Subcutaneous abdominal adipose tissue (tissue), 5 donors: ENCODE results near the gene NISCH.

ENCODE experiments used
- H3K27ac ChIP-seq: one replicate; pipeline ENCODE4 v1.7.0; 2013; ENCODE audit warnings: low read depth, mild to moderate bottlenecking, inconsistent platforms, low read length, moderate library complexity
- H3K27me3 ChIP-seq, 5 donors: one replicate each; pipeline ENCODE4 v1.7.0; 2013; ENCODE audit warnings: low read length in 5 of 5, inconsistent platforms in 1 of 5; ENCODE audit not compliant: control insufficient read depth in 5 of 5, insufficient read depth in 4 of 5
- H3K36me3 ChIP-seq, 5 donors: one replicate each; pipeline ENCODE4 v1.7.0; 2013; ENCODE audit warnings: low read length in 5 of 5; ENCODE audit not compliant: control insufficient read depth in 5 of 5, insufficient read depth in 5 of 5
- H3K4me1 ChIP-seq, 5 donors: one replicate each; pipeline ENCODE4 v1.7.0; 2013; ENCODE audit warnings: low read length in 5 of 5, mild to moderate bottlenecking in 3 of 5, moderate library complexity in 1 of 5; ENCODE audit not compliant: control insufficient read depth in 5 of 5, insufficient read depth in 5 of 5
- H3K4me3 ChIP-seq, 5 donors: one replicate each; pipeline ENCODE4 v1.7.0; 2013; ENCODE audit warnings: low read length in 5 of 5, low read depth in 1 of 5
- H3K9ac ChIP-seq, 5 donors: one replicate each; pipeline ENCODE4 v1.7.0; 2013; ENCODE audit warnings: low read length in 5 of 5, mild to moderate bottlenecking in 4 of 5, moderate library complexity in 3 of 5
- H3K9me3 ChIP-seq, 5 donors: one replicate each; pipeline ENCODE4 v1.7.0; 2013; ENCODE audit warnings: low read length in 5 of 5; ENCODE audit not compliant: control insufficient read depth in 5 of 5
- donor health status: healthy.
- donor health status: healthy.
- donor health status: healthy.
- donor health status: healthy.
- donor health status: healthy.

NISCH gene

DNA sequence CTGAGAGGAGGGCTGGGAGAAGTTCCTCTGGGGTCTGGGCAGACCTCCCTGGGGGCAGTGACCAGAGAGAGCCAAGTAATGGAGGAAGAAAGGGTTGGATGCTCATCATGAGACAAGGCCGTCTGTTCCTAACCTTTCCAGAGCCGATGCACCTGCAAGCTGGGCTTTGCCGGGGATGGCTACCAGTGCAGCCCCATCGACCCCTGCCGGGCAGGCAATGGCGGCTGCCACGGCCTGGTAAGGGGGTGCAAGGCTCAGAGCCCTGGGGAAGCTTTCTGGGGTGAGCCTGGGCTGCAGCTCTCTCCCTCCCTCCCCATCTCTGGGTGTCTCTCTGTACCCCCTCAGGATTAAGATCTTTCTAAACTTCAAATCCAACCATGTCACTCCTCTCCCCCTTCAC, 56.1 kb downstream of the NISCH start:
- Histone ChIP-seq H3K9me3 (no peaks in the 10 kb centered on the region), H3K27ac (no peak overlapping the region), H3K27me3 (no peaks in the 10 kb centered on the region), H3K4me1 (no peaks in the 10 kb centered on the region), H3K4me3 (no peak overlapping the region), H3K36me3 (peaks cover 0 to 97% (median 61%) of the 10 kb centered on the region in 5 donors), H3K9ac (no peak overlapping the region)

DNA sequence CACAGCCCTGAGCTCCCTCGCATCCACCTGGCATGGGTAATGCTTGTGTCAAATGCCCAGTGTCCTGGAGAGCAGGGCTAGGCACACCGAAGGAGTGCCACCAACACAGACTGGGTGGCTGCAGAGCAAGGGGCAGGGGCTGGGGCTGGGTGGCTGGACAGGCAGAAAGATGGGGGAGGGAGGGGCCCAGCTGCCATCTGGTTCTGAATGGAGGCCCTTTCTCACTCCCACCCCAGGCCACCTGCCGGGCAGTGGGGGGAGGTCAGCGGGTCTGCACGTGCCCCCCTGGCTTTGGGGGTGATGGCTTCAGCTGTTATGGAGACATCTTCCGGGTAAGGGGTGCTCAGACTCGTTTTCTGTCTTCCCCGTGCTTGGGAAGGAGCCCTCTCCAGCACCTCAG, 56.7 kb downstream of the NISCH start:
- H3K36me3 ChIP-seq = peaks cover 0 to 96% (median 56%) of the 10 kb centered on the region in 5 donors
- no peak overlapping the region for H3K9ac ChIP-seq
- H3K27ac ChIP-seq = no peak overlapping the region
- no peaks in the 10 kb centered on the region for H3K4me1 ChIP-seq
- H3K9me3 ChIP-seq = no peaks in the 10 kb centered on the region
- no peaks in the 10 kb centered on the region for H3K27me3 ChIP-seq
- no peak overlapping the region for H3K4me3 ChIP-seq

DNA sequence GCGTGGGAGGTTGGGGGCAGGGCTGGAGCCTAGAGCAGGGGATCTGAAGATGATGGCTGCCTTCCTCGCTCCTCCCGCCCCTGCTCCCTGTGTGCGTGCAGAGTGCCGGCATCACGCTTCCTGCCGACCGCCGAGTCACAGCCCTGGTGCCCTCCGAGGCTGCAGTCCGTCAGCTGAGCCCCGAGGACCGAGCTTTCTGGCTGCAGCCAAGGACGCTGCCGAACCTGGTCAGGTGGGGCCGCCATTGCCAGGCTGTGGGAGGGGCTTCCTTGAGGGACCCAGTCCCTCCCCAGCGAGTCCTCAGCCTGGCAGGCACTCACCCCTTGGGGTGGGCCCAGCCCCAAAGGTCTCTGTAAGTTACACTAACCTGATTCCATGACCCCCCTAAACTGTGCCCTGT, 57.3 kb downstream of the NISCH start:
- no peaks in the 10 kb centered on the region for H3K27me3 ChIP-seq
- H3K27ac ChIP-seq = no peak overlapping the region
- H3K9me3 ChIP-seq = no peaks in the 10 kb centered on the region
- no peaks in the 10 kb centered on the region for H3K4me1 ChIP-seq
- no peak overlapping the region for H3K9ac ChIP-seq
- H3K36me3 ChIP-seq = peaks cover 0 to 96% (median 56%) of the 10 kb centered on the region in 5 donors
- no peak overlapping the region for H3K4me3 ChIP-seq

DNA sequence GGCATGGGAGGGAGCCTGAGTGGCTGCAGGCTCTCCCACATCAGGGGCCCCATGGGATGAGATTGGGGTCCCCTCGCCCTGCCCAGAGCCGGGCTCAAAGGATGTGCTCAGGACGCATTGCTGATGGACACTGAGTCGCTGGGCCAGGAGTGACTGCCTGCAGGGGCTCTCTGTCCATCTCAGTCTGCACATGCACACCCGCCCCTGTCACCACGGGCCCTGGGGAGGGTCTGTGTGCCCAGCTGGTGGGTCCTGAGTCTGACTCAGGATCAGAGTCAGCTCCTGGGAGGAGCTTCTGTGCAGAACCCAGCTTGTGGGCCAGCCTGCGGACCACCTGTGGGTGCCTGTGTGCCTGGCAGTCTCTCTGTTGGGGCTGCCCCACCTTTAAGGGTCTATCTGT, 57.9 kb downstream of the NISCH start:
- H3K9ac ChIP-seq = no peak overlapping the region
- no peaks in the 10 kb centered on the region for H3K9me3 ChIP-seq
- no peaks in the 10 kb centered on the region for H3K27me3 ChIP-seq
- peaks cover 0 to 96% (median 55%) of the 10 kb centered on the region in 5 donors for H3K36me3 ChIP-seq
- no peak overlapping the region for H3K4me3 ChIP-seq
- no peak overlapping the region for H3K27ac ChIP-seq
- H3K4me1 ChIP-seq = peaks cover 0 to under 1% (median 0%) of the 10 kb centered on the region in 5 donors

DNA sequence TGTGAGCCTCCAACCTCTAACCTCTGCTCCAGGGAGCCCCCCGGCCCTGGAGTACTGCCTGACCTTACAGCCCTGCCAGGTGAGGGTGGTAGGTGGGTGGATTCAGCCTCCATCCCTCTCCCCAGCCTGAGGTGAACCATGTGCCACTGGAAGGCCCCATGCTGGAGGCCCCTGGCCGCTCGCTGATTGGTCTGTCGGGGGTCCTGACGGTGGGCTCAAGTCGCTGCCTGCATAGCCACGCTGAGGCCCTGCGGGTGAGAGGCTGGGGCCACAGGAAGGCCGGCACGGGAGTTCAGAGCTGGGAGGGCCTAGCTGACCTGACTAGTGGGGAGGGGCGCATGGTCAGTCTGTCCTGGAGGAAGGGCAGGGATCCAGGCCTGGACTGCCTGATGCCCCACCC, 59.2 kb downstream of the NISCH start:
- H3K4me3 ChIP-seq = no peak overlapping the region
- H3K9me3 ChIP-seq = no peaks in the 10 kb centered on the region
- H3K4me1 ChIP-seq = peaks cover 0 to 4% (median 2%) of the 10 kb centered on the region in 5 donors
- no peak overlapping the region for H3K27ac ChIP-seq
- H3K36me3 ChIP-seq = peaks cover 0 to 97% (median 55%) of the 10 kb centered on the region in 5 donors
- no peak overlapping the region for H3K9ac ChIP-seq
- no peaks in the 10 kb centered on the region for H3K27me3 ChIP-seq

DNA sequence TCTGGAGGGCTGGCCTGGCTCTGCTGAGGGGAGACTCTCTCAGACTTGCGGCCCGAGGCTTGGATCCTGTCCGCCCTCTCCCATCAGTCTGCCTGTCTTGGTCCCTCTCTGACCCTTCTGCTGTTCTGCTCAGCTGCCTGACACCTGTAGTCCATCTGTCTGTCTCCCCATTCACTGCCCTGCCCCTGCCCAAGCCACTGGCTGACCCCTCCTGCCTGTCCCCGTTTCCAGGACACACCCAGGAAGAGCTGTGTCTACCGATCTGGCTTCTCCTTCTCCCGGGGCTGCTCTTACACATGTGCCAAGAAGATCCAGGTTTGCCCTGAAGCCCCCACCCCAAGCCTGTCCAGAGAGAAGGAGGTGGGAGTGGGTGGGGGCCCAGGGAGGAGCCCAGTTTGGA, 59.8 kb downstream of the NISCH start:
- Histone ChIP-seq H3K9me3 (no peaks in the 10 kb centered on the region), H3K4me1 (peaks cover 0 to 4% (median 2%) of the 10 kb centered on the region in 5 donors), H3K27me3 (no peaks in the 10 kb centered on the region), H3K27ac (no peak overlapping the region), H3K9ac (no peak overlapping the region), H3K36me3 (peaks cover 0 to 97% (median 55%) of the 10 kb centered on the region in 5 donors), H3K4me3 (no peak overlapping the region)

DNA sequence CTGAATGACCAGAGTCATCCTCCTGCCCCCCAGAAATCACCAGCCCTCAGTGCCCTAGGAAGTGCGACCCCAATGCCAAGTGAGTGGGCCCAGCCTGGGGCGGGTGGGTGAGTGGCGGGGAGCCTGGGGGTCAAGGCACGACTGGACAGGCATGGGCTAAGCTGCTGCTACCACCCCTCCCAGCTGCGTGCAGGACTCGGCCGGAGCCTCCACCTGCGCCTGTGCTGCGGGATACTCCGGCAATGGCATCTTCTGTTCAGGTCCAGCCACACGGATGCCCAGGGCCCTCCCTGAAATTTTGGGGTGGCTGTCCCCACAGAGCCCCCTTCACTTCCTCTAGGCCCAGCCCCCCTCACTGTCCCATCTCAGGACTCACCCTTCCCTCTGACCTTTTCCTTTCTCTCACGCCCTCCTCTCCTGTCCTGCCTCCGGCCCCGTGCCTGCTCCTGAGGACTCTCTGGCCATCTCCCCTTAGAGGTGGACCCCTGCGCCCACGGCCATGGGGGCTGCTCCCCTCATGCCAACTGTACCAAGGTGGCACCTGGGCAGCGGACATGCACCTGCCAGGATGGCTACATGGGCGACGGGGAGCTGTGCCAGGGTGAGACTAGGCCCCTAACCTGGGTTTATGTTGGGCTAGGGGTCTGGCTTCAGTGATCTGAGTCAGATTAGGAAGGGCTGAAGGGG, 61.2 kb downstream of the NISCH start:
- no peak overlapping the region for H3K4me3 ChIP-seq
- no peak overlapping the region for H3K27ac ChIP-seq
- H3K9me3 ChIP-seq = no peaks in the 10 kb centered on the region
- H3K9ac ChIP-seq = no peak overlapping the region
- no peaks in the 10 kb centered on the region for H3K27me3 ChIP-seq
- H3K36me3 ChIP-seq = peaks cover 0 to 97% (median 58%) of the 10 kb centered on the region in 5 donors
- peaks cover 0 to 4% (median 2%) of the 10 kb centered on the region in 5 donors for H3K4me1 ChIP-seq

DNA sequence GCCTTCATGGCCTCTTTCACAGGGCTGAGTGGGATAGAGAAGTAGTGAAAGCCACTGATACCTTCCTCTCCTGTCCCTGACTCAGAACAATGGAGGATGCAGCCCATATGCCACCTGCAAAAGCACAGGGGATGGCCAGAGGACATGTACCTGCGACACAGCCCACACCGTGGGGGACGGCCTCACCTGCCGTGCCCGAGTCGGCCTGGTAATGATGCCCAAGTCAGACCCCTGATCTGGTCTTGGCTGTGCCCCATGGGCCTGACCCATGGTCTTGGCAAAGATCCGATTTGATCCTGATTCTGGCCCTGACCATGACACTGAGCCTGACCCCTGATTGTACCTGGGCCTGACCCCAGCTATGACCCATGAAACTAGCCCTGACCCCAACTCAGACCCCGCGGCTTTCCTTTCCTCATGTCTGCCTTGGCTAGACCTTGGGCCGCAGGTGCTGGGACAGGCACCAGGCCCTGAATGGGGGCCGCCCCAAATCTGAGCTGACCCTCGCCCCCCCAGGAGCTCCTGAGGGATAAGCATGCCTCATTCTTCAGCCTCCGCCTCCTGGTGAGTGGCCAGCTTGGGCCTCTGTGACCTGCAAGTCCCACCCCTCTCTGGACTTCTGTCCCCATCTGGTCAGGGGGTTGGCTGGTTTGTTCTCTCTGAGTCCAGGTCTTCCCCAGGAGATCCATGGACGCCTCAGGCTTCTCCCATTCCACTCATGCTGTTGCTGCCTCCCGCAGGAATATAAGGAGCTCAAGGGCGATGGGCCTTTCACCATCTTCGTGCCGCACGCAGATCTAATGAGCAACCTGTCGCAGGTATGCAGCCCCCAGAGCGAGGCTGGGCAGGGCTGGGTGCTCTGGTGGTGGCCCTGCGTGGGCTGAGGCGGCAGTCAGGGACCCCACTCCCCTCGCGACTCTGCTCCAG, 62.7 kb downstream of the NISCH start:
- Histone ChIP-seq H3K9me3 (no peaks in the 10 kb centered on the region), H3K27me3 (no peaks in the 10 kb centered on the region), H3K4me1 (peaks cover 0 to 4% (median 2%) of the 10 kb centered on the region in 5 donors), H3K27ac (no peak overlapping the region), H3K4me3 (peak overlapping the region in 2 of 5 donors; percentile 12 to 22), H3K9ac (peak overlapping the region in 1 of 5 donors; percentile 39), H3K36me3 (peaks cover 0 to 96% (median 68%) of the 10 kb centered on the region in 5 donors)

DNA sequence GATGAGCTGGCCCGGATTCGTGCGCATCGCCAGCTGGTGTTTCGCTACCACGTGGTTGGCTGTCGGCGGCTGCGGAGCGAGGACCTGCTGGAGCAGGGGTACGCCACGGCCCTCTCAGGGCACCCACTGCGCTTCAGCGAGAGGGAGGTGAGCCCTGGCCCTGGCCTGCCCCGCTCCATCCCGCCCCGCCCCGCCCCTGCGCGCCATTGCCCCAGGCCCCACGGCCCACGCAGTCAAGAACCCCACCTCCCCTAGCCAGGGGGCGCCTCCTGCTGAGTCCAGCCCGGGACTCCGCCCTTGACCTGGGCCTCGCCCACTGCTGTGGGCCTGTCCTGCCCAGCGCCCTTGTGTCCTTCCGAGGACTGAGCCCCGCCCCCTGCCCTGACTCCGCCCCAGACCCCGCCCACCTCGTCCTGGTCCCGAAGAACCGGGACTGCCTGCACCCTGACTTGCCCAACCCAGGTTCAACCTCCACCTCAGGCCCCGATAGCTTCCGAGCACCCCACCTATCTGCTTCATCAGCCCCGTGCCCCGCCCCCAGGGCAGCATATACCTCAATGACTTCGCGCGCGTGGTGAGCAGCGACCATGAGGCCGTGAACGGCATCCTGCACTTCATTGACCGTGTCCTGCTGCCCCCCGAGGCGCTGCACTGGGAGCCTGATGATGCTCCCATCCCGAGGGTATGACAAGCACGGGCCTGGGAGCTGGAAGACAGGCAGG, 63.5 kb downstream of the NISCH start:
- H3K27ac ChIP-seq = no peak overlapping the region
- peaks cover 0 to 4% (median 2%) of the 10 kb centered on the region in 5 donors for H3K4me1 ChIP-seq
- H3K36me3 ChIP-seq = peaks cover 0 to 96% (median 71%) of the 10 kb centered on the region in 5 donors
- H3K4me3 ChIP-seq = peak overlapping the region in 2 of 5 donors; percentile 12 to 22
- no peak overlapping the region for H3K9ac ChIP-seq
- H3K27me3 ChIP-seq = no peaks in the 10 kb centered on the region
- H3K9me3 ChIP-seq = no peaks in the 10 kb centered on the region
